ENCODE measurements around the gene FYN.

Gene FYN

GRCh38 chr6:111874025-111874415 lies 768 bp upstream of the FYN start:
- no peak for TF ChIP-seq CTCF (IDR thresholded peaks at IDR 0.05)

GRCh38 chr6:111872401-111873177 lies 663 bp downstream of the FYN start:
- no peak for TF ChIP-seq CTCF (IDR thresholded peaks at IDR 0.05)

- no peak for TF ChIP-seq CTCF (IDR thresholded peaks at IDR 0.05)
Measured at GRCh38 chr6:111871725-111872400, 1.4 kb downstream of the FYN start.

GRCh38 chr6:111871207-111871606 lies 2.0 kb downstream of the FYN start:
- TF ChIP-seq CTCF (IDR thresholded peaks at IDR 0.05), result no peak

- TF ChIP-seq CTCF (IDR thresholded peaks at IDR 0.05), result no peak
Measured at GRCh38 chr6:111870742-111871064, 2.5 kb downstream of the FYN start.

- TF ChIP-seq CTCF (IDR thresholded peaks at IDR 0.05), result no peak
Measured at GRCh38 chr6:111870051-111870741, 3.1 kb downstream of the FYN start.

GRCh38 chr6:111866857-111867256 lies 6.4 kb downstream of the FYN start:
- no peak for TF ChIP-seq CTCF (IDR thresholded peaks at IDR 0.05)

Measured in LNCAP (cell line).